Neural progenitor cell (in vitro differentiated cells): Measurements from ENCODE around the gene PRSS27. TPM values are rescaled to one million over a fixed set of nuclear protein-coding genes. Genes with fewer than 3 reads are reported as not detected.
A peak's percentile ranks its signal among the peaks of the same experiment; 100 is the strongest.
"Not testable (repeated sequence)": the region's sequence is repeated elsewhere in the genome, so short reads cannot be mapped to it uniquely, and the experiment has no call there.

Experiments
- DNase-seq: peaks from one replicate; pipeline ENCODE4 v3.0.0-alpha.2; 2016; ENCODE audit warnings: low spot score
- H2AFZ ChIP-seq: fragments of 200-600 bp; sonication (generic); replicated peaks from 2 replicates; pipeline ENCODE4 v1.6.1; 2016; ENCODE audit warnings: antibody characterized with exemption
- H3F3A ChIP-seq: fragments of 200-600 bp; sonication (generic); 2 replicates; pipeline ENCODE4 v1.6.1; 2016; ENCODE audit warnings: antibody characterized with exemption, low read depth
- H3K27ac ChIP-seq: fragments of 200-600 bp; sonication (generic); 2 replicates; pipeline ENCODE4 v1.5.1; 2016; ENCODE audit warnings: mild to moderate bottlenecking
- H3K27me3 ChIP-seq: fragments of 200-600 bp; sonication (generic); 2 replicates; pipeline ENCODE4 v1.6.1; 2016; ENCODE audit warnings: mild to moderate bottlenecking, moderate library complexity
- H3K36me3 ChIP-seq: fragments of 200-600 bp; sonication (generic); 2 replicates; pipeline ENCODE4 v1.5.1; 2016
- H3K4me1 ChIP-seq: fragments of 200-600 bp; sonication (generic); 2 replicates; pipeline ENCODE4 v1.6.1; 2016; ENCODE audit warnings: mixed run types
- H3K4me2 ChIP-seq: fragments of 200-600 bp; sonication (generic); 2 replicates; pipeline ENCODE4 v1.6.1; 2016
- H3K4me3 ChIP-seq: fragments of 200-600 bp; sonication (generic); 2 replicates; pipeline ENCODE4 v1.5.1; 2016
- H3K79me2 ChIP-seq: fragments of 200-600 bp; sonication (generic); 2 replicates; pipeline ENCODE4 v1.6.1; 2016; ENCODE audit warnings: low read depth
- H3K9ac ChIP-seq: fragments of 200-600 bp; sonication (generic); 2 replicates; pipeline ENCODE4 v1.6.1; 2016
- H3K9me3 ChIP-seq: fragments of 200-600 bp; sonication (generic); 2 replicates; pipeline ENCODE4 v1.5.1; 2016; ENCODE audit warnings: low read depth
- H4K20me1 ChIP-seq: fragments of 200-600 bp; sonication (generic); 2 replicates; pipeline ENCODE4 v1.6.1; 2016; ENCODE audit warnings: low read depth
- H3K27ac Mint-ChIP-seq: 3 replicates; pipeline ENCODE4 v1.8.0; 2021; ENCODE audit warnings: mixed read lengths
- H3K27me3 Mint-ChIP-seq: 2 replicates; pipeline ENCODE4 v1.8.0; 2022; ENCODE audit warnings: low read depth, mild to moderate bottlenecking, inconsistent platforms, moderate library complexity, mixed read lengths; ENCODE audit not compliant: insufficient read depth
- H3K36me3 Mint-ChIP-seq: 3 replicates; pipeline ENCODE4 v1.8.0; 2021; ENCODE audit warnings: mixed read lengths
- H3K4me1 Mint-ChIP-seq: 3 replicates; pipeline ENCODE4 v1.8.0; 2021; ENCODE audit warnings: mixed read lengths
- H3K4me3 Mint-ChIP-seq: 3 replicates; pipeline ENCODE4 v1.8.0; 2021; ENCODE audit warnings: mild to moderate bottlenecking, moderate library complexity, mixed read lengths
- H3K9me3 Mint-ChIP-seq: 3 replicates; pipeline ENCODE4 v1.8.0; 2020; ENCODE audit warnings: mixed read lengths
- CTCF ChIP-seq: fragments of 200-600 bp; sonication (generic); IDR thresholded peaks from 2 replicates; pipeline ENCODE4 v1.5.1; 2017; ENCODE audit warnings: antibody characterized with exemption, mild to moderate bottlenecking
- EZH2 ChIP-seq: fragments of 200-600 bp; sonication (generic); IDR thresholded peaks from 2 replicates; pipeline ENCODE4 v1.6.1; 2017; ENCODE audit warnings: antibody characterized with exemption, mild to moderate bottlenecking, moderate library complexity
- total RNA-seq: library from RNA; depleted of rRNA; stranded (reverse); fragments of >200 nt; gene quantifications from 2 replicates; pipeline ENCODE4 v1.2.3, GENCODE V29; 2015; ENCODE audit warnings: low replicate concordance

PRSS27 gene
- total RNA-seq, 1 donor from 2014 or later, result 1.8 TPM

- TF ChIP-seq CTCF (no peak), EZH2 (no peak)
- Histone ChIP-seq H3K27ac (no peak overlapping the region), H3K36me3 (no peaks in the 10 kb centered on the region), H3K27me3 (no peaks in the 10 kb centered on the region), H3F3A (no peaks in the 10 kb centered on the region), H4K20me1 (peaks cover 16% of the 10 kb centered on the region), H3K9me3 (no peaks in the 10 kb centered on the region), H2AFZ (no peak overlapping the region), H3K4me1 (peaks cover 1% of the 10 kb centered on the region), H3K79me2 (peaks cover 60% of the 10 kb centered on the region), H3K9ac (no peak overlapping the region), H3K4me3 (no peak overlapping the region), H3K4me2 (no peak overlapping the region)
- no peaks in the 10 kb centered on the region for H3K27me3 Mint-ChIP-seq
- H3K27ac Mint-ChIP-seq, result no peak overlapping the region
- H3K4me1 Mint-ChIP-seq, result peaks cover 7% of the 10 kb centered on the region
- H3K4me3 Mint-ChIP-seq, result peak overlapping the region; percentile 33
- H3K36me3 Mint-ChIP-seq, result no peaks in the 10 kb centered on the region
- no peaks in the 10 kb centered on the region for H3K9me3 Mint-ChIP-seq
- no peak for DNase-seq
Observed at GRCh38 chr16:2686912-2687507, 33.0 kb downstream of the PRSS27 start.

- H3K4me3 Mint-ChIP-seq, H3K27me3 Mint-ChIP-seq, H2AFZ ChIP-seq, H3K27me3 ChIP-seq, H3F3A ChIP-seq, H3K27ac ChIP-seq, H3K9me3 ChIP-seq, H3K9ac ChIP-seq, DNase-seq, H3K36me3 Mint-ChIP-seq, H3K4me1 ChIP-seq, H3K9me3 Mint-ChIP-seq, H3K4me2 ChIP-seq, H3K36me3 ChIP-seq, H3K4me3 ChIP-seq, H3K27ac Mint-ChIP-seq: not testable (repeated sequence)
- Histone ChIP-seq H3K79me2 (peaks cover 66% of the 10 kb centered on the region), H4K20me1 (peaks cover 16% of the 10 kb centered on the region)
- H3K4me1 Mint-ChIP-seq, result peaks cover 13% of the 10 kb centered on the region
Observed at GRCh38 chr16:2686075-2686474, 33.9 kb downstream of the PRSS27 start.

GRCh38 chr16:2683041-2683440, 37.0 kb downstream of the PRSS27 start:
- Histone ChIP-seq H3F3A (peaks cover 11% of the 10 kb centered on the region), H4K20me1 (peaks cover 11% of the 10 kb centered on the region), H3K9ac (peak overlapping the region; percentile 98), H2AFZ (peak overlapping the region; percentile 58), H3K4me2 (peak overlapping the region; percentile 77), H3K4me3 (peak overlapping the region; percentile 97), H3K79me2 (peaks cover 54% of the 10 kb centered on the region)
- not testable (repeated sequence) for DNase-seq, H3K27me3 ChIP-seq, H3K9me3 Mint-ChIP-seq, H3K9me3 ChIP-seq, H3K27me3 Mint-ChIP-seq, H3K36me3 Mint-ChIP-seq, H3K27ac ChIP-seq, H3K27ac Mint-ChIP-seq, H3K4me1 ChIP-seq, H3K36me3 ChIP-seq
- peak overlapping the region; percentile 100 for H3K4me3 Mint-ChIP-seq
- H3K4me1 Mint-ChIP-seq, result peaks cover 13% of the 10 kb centered on the region

GRCh38 chr16:2682209-2683021, 37.6 kb downstream of the PRSS27 start, which contains the start of gene KCTD5:
KCTD5 (plus strand) TSS chr16:2682523; CDS start chr16:2682549, 26 bp downstream.
- H3K36me3 Mint-ChIP-seq, result peaks cover 2% of the 10 kb centered on the region
- Histone ChIP-seq H3K36me3 (no peaks in the 10 kb centered on the region), H3K4me1 (peaks cover 7% of the 10 kb centered on the region), H3K27ac (peak within 1 kb of the TSS; percentile 10), H3F3A (peaks cover 11% of the 10 kb centered on the region), H2AFZ (peak within 1 kb of the TSS; percentile 58), H4K20me1 (peaks cover 7% of the 10 kb centered on the region), H3K9ac (peak within 1 kb of the TSS; percentile 98), H3K79me2 (peaks cover 48% of the 10 kb centered on the region), H3K9me3 (no peaks in the 10 kb centered on the region), H3K27me3 (no peaks in the 10 kb centered on the region), H3K4me3 (peak within 1 kb of the TSS; percentile 97), H3K4me2 (peak within 1 kb of the TSS; percentile 77)
- peak; percentile 97 for DNase-seq
- H3K9me3 Mint-ChIP-seq, result no peaks in the 10 kb centered on the region
- TF ChIP-seq CTCF, result no peak
- TF ChIP-seq EZH2, result peak; percentile 58
- peak within 1 kb of the TSS; percentile 100 for H3K4me3 Mint-ChIP-seq
- H3K27me3 Mint-ChIP-seq, result no peaks in the 10 kb centered on the region
- H3K27ac Mint-ChIP-seq, result peak within 1 kb of the TSS; percentile 73
- peaks cover 13% of the 10 kb centered on the region for H3K4me1 Mint-ChIP-seq

- H3K4me2 ChIP-seq, H3K27ac Mint-ChIP-seq, H3K36me3 ChIP-seq, H3K4me3 ChIP-seq, H3K27ac ChIP-seq, H3K27me3 ChIP-seq, H3K36me3 Mint-ChIP-seq, H3K27me3 Mint-ChIP-seq, H3K4me1 ChIP-seq, H4K20me1 ChIP-seq, H3K9ac ChIP-seq, H3K9me3 Mint-ChIP-seq, H2AFZ ChIP-seq, H3K4me3 Mint-ChIP-seq, H3K9me3 ChIP-seq, DNase-seq: not testable (repeated sequence)
- peaks cover 13% of the 10 kb centered on the region for H3K4me1 Mint-ChIP-seq
- Histone ChIP-seq H3K79me2 (peaks cover 41% of the 10 kb centered on the region), H3F3A (peaks cover 11% of the 10 kb centered on the region)
Observed at GRCh38 chr16:2680360-2680759, 39.7 kb downstream of the PRSS27 start.

- H2AFZ ChIP-seq, H3K27ac ChIP-seq, H3K27me3 Mint-ChIP-seq, DNase-seq, H3K27ac Mint-ChIP-seq, H3K27me3 ChIP-seq, H3K4me3 ChIP-seq, H3K9me3 Mint-ChIP-seq, H4K20me1 ChIP-seq, H3K36me3 Mint-ChIP-seq, H3K4me3 Mint-ChIP-seq, H3K4me1 ChIP-seq, H3K36me3 ChIP-seq, H3K9ac ChIP-seq, H3K4me2 ChIP-seq, H3K9me3 ChIP-seq: not testable (repeated sequence)
- peaks cover 11% of the 10 kb centered on the region for H3F3A ChIP-seq
- peaks cover 12% of the 10 kb centered on the region for H3K4me1 Mint-ChIP-seq
- H3K79me2 ChIP-seq, result peaks cover 37% of the 10 kb centered on the region
Observed at GRCh38 chr16:2679902-2680301, 40.1 kb downstream of the PRSS27 start.
